Measurements from ENCODE around the gene CADPS.

- TF ChIP-seq CTCF (conservative IDR thresholded peaks at IDR 0.05), result no peak
- TF ChIP-seq ZFX (IDR thresholded peaks at IDR 0.05), result no peak
Observed at GRCh38 chr3:62688812-62689211, 186.4 kb downstream of the CADPS start.
